Mesangial cell (primary cell): ENCODE results near the gene STK17B. TPM values are rescaled to one million over a fixed set of nuclear protein-coding genes. Genes with fewer than 3 reads are reported as not detected.

Source experiments
- total RNA-seq: library from RNA; depleted of rRNA; stranded (reverse); fragments of >200 nt; gene quantifications from 2 replicates; pipeline ENCODE4 v1.2.3, GENCODE V29; 2015

The STK17B gene
- 11.0 and 14.7 TPM in 2 replicates for total RNA-seq

GRCh38 chr2:196171248-196171871 is at the start of gene STK17B:
Gene STK17B, minus strand, starts transcription at chr2:196171578. Its CDS starts 8,195 bp downstream, at chr2:196163383.

Other genes starting within 250 kb of the STK17B start
- gene DNAH7, start 102.7 kb downstream of the STK17B start, total RNA-seq = 1.1 TPM in 1 of 2 replicates, not detected in the other